NCI-H510A (cell line): ENCODE results near the gene ID2.

Source experiments
- DNase-seq: peaks from one replicate; lab custom pipeline; 2025; lab: John Stamatoyannopoulos, UW

ID2 gene

DNA sequence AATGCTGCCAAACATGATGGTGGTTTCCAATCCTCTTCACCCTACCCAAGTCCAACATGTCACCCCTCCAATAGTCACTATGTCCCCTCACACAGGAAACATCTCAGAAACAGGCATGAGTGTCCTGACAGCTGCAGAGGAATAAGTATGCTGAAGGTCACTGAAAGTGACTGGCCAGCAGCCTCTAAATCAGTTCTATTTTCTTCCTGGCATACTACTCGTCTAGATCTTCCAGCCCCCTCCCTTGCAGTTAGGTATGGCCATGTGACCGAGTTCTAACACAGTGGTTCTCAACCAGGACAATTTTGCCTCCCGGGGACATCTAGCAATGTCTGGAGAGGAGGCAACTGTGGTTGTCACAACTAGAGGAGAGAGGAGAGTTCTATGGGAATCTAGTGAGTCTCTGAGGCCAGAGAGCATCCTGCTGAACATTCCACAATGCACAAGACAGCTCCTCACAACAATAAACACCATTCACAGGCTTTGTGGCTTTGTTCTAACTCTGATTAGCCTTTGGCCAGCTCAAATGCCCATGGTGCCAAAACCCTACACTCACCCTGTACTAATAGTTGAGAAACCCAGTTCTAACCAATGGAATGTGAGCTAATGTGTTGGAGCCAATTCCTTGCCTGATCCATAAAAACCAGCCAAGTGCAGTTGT is 12.6 kb upstream of the ID2 start:
- DNase-seq: no peak

- no peak for DNase-seq
Observed at GRCh38 chr2:8670580-8670979, 11.3 kb upstream of the ID2 start.

DNA sequence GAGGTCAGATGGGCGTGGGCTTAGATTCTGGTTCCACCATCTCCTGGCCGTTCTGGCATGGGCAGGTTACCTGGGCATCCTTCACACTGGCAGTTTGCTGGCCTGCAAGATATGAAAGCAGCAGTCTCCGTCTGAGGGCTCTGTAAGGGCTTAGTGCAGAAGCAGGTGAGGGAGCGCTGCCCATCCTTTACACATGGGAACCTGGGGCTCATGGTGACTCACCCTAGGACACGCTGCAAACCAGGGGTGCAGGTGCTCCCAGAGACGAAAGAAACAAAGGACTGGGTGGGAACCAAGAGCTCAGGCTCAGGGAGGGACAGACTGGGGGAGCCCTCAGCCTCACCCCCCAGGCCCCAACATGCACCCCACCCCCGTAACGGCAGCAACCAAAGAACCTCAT is 10.7 kb upstream of the ID2 start:
- DNase-seq: no peak

- DNase-seq: no peak
Observed at GRCh38 chr2:8671802-8672201, 10.1 kb upstream of the ID2 start.

GRCh38 chr2:8672940-8673339 is 8.9 kb upstream of the ID2 start:
- no peak for DNase-seq

DNA sequence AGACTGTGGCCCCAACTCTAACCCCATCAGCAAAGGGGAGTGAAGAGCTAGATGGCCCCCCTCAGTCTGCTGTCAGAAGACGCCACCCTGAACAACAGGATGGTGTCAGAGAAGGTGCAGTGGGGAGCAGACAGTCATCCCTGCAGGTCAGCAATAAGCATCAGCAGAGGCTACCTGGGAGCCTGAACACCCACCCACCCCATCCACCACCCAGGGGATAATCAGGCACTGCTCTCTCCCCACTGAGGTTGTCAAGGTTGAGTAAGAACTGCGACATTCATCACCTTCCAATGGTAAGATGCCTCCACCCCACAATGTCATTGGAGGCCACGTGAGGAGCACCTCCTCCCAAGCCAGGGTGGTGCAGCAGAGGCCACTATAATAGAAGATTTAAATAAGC is 8.5 kb upstream of the ID2 start:
- no peak for DNase-seq

DNA sequence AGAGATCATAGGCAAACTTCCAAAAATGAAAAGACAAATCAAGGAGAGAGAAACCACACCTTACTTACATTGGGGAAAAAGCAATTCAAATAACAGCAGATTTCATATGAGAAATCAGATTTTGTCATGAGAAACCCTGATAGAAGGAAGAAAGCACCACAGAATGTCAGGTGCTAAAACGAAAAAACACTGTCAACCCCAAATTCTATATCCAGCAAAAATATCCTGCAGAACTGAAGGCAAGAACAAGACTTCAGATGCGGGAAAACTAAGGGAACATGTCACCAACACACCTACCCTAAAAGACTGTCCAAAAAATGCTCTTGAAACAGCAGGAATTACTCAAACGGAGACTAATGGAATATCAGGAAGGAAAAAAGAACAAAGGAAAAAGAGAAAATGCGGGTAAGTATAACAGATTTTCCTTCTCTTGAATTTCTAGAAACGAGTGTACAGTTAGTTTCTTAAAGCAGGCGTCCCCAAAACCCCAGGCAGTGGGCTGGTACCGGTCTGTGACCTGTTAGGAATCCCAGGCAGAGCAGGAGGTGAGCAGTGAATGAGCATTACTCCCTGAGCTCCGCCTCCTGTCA is 7.3 kb upstream of the ID2 start:
- no peak for DNase-seq

GRCh38 chr2:8675543-8675942 is 6.3 kb upstream of the ID2 start:
- DNase-seq: no peak

DNA sequence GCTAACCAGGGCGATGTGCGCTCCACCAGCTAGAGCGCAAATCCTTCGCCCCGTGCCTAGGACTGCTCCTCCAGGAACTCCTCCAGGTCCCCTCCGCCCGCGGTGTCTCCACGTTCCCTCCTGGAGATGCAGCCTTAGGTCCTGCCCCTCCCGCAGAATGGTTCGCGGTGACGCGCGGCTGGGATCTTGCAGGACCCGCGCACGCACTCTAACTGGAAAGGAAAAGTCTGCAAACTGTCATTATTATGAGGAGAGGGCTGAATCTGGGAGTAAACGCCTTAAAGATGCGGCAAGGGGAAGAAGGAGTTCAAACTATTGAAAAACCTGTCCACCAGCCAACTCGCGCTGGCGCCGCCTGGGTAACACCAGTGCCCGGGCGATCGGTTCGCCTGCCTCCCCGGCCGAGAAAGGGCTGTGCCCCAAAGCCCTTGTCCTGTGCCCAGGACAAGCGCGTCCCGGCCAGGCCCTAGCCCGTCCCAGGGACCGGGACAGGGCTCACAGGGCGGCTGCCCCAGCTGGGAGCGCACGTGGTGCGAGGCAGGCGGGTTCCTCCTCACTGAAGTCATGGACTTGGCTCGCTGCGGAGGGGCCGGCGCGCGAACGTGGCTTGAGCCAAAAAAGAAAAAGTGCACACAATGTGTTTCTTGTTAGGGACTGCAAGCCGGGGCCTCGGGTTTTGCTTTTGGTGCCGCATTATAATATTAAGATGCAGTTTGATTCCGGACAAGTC is 5.5 kb upstream of the ID2 start:
- no peak for DNase-seq

DNA sequence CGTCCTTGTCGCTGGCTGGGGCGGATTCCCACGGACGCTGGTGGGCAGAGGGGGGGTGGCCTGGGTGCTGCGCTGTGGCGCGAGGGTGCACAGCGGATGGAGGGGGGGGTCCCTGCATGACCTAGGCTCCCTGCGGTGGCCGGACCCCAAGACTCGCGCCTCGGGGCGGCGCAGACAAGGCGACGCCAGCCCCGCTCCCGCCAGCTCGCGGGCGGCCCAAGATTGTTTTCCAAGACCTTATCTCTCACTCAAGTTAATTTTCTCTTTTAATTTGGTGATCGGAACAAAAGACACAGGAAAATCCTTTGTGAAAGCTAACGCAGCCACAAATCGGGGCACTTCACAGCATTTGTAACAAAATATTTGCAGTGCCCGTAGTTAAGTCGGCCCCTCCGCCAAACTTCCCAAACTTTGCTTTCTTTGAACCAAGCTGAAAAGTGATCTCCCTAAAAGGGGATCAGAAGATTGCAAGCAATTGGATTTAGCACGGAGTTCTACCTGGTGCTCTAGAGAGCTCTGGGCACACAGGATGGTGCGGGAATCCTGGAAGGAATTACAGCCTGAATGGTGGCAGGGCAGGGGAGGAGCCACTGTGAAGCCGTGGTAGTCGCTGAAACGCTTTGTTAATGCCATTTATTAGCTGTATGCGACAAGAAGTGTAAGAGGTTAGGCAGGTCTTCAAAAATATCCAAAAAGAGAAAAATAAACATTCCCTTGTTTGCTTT is 4.8 kb upstream of the ID2 start:
- DNase-seq: no peak

DNA sequence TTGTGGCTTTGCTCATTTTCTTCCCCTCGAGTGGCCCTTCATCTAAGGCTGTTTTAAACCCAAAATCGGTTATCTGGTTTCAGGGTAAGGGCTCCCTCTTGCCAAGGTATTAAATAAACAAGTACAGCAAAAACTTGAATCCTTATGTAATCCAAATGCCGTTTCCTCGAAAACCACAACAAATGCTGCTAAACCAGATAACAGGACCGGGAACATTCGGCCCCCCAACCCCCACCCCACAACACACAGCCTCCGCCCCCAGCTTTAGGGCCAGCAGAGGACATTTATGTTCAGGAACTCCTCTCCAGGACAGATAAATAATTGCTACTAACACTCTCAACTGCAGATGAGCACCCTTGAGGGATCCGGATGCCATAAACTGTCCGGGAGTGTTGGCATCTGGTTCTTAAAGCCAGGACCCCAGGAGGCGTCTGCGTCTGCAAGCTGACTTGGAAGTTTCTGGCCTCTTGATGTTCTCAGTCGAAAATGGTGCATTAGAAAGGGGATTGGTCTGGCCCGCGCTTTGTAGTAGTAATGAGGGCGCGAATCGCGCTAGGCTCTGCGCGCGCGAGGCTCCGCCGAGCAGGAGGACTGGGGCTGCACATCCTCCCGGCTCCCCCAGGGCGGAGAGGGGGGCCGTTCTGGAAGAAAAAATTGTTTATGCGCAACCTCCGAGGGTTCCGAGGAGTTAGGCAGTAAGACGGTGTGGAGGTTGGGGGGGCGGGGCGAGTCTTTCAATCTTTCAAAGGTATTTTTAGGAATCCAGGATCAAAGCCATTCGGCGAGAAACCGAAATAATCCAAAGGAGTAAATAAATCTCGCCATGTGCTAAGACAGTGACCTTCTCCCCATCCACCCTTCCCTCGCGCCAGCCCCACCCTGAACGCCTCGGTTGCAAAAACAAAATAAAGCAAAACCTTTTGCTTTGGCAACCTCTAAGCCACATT is 3.9 kb upstream of the ID2 start:
- peak; percentile 59 for DNase-seq

GRCh38 chr2:8678731-8679566 is 2.9 kb upstream of the ID2 start:
- DNase-seq: peak; percentile 82

GRCh38 chr2:8679567-8679826 is 2.4 kb upstream of the ID2 start:
- no peak for DNase-seq

GRCh38 chr2:8679827-8680731 is 1.8 kb upstream of the ID2 start:
- DNase-seq: no peak

DNA sequence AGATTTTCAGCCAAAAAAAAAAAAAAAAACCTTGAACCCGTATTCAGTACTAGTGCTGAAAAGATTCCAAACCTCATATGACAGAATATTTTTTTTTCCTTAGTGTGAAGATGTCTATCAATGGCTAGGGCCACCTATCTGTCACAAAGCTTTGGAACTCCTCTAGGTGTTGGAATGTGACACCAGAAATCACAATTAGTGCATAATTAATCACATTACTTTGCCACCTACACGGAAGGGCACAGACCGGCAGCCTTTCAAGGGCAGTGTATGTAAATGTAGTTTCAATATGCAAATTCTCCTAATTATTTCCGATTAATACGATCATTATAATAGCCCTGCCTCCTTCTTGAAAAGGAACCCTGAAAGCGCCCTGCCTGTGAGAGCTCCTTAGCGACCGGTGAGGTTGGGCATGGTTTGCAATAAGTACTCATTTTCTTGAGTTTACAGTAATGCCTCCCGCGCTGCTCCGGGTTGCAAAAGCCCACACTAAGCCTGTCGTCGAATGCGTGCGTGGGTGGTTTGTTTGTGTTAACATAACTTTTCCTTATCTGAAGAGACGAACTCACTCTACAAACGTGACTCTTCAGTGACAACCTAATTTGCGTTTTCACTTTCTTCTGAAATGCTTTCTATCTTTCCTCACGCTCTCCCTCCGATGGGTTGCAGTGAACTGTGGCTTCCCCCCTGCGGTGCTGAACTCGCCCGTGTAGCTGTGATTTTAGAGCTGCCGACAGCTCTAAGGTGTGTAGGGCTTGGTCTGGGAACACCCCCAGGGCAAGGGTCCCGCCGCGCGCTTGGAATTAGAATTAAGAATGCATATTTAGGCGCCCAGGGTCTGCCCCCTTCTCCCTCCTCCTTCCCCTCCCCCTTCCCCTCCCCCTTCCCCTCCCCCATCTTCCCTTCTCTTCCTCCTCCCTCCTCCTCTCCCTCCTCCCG is 765 bp upstream of the ID2 start:
- DNase-seq: peak; percentile 47

GRCh38 chr2:8682719-8683667 is 1.1 kb downstream of the ID2 start:
- no peak for DNase-seq

GRCh38 chr2:8684540-8684877 is 2.7 kb downstream of the ID2 start:
- no peak for DNase-seq
